ENCODE data around the gene NDUFS7.

Gene NDUFS7

DNA sequence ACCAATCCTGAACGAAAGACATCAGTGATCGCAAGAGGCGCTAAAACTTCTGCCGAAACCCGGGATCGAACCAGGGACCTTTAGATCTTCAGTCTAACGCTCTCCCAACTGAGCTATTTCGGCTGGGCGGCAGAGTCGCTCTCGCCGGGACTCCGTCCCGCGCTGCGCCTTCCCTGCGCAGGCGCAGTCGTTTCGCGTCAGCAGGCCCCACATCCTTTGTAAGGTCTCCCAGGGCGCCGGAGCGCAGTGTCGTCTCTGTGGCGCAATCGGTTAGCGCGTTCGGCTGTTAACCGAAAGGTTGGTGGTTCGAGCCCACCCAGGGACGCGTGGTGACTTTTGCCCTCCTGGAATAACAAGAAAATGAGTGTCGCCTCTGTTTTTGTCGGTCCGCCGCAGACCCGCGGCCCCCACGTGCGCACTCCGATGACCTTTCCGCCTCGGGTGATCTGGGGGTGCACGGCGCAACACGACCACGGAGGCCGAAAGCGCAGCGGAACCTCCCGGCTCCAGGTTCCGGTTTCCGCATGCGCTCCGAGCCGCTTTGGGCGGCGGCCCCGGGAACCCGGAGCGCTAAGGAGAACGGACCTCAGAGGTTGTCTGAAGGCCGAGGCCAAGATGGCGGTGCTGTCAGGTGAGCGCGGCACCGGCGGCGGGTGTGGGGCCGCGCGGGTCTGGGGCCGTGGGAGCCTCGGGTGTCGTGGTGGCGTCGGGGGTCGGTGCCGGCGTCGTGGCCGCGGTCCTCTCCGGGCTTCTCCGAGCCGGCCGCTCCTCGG is at the start of gene NDUFS7:
Gene NDUFS7 (plus strand): TSS at position 596 of the 773 bp plus-strand sequence. CDS start 20 bp downstream, at position 616.
- H2AFZ ChIP-seq (ENCODE audit: low read length, unreplicated experiment), result peak within 1 kb of the TSS; percentile 38
- peaks cover 8% of the 10 kb centered on the region for H3K79me2 ChIP-seq (ENCODE audit: control insufficient read depth, insufficient read depth, low read length, unreplicated experiment)
- 0 out of 2 replicates have a peak within 1 kb of the TSS, but pooled peaks have one; percentile 8 for H3K27ac ChIP-seq (ENCODE audit: low read depth, low read length)
- H3K4me3 ChIP-seq (ENCODE audit: low read depth, low read length), result peak within 1 kb of the TSS; percentile 93
- no peaks in the 10 kb centered on the region for H3K36me3 ChIP-seq (ENCODE audit: insufficient read depth, low read length)
- H3K4me1 ChIP-seq (ENCODE audit: control insufficient read depth, insufficient read depth, low read length, unreplicated experiment), result no peaks in the 10 kb centered on the region
- no peaks in the 10 kb centered on the region for H3K27me3 ChIP-seq (ENCODE audit: insufficient read depth, low read length)

DNA sequence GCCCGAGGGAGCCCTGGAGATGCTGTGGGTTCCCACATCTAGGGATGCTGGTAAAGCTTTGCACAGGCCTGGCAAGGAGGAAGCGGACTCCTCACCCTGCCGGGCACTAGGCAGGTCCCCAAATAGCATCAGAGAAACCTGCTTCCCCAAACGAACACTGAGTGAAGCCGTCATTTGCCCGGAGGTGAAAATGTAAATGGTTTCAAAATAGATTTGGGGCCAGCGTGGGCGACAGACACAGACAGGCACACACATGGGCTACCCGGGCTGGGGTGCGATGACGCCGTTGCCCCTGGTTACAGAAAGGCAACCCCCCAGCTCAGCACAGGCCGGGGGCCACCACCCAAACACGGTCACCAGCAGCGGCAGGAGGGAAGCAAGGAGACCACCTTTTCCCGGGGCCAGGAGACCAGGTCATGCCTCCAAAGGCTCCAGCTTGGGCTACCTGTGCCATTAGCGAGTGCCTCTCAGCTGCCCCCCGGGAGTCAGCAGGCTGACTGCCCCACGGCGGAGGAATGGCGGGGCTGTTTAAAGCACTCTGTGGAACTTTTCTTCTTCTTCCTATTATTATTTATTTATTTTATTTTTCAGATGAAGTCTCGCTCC is 47.5 kb upstream of the NDUFS7 start:
- Histone ChIP-seq H3K27me3 (ENCODE audit: insufficient read depth, low read length) (no peaks in the 10 kb centered on the region), H3K27ac (ENCODE audit: low read depth, low read length) (no peak overlapping the region), H3K4me3 (ENCODE audit: low read depth, low read length) (no peak overlapping the region), H2AFZ (ENCODE audit: low read length, unreplicated experiment) (no peak overlapping the region), H3K4me1 (ENCODE audit: control insufficient read depth, insufficient read depth, low read length, unreplicated experiment) (no peaks in the 10 kb centered on the region), H3K79me2 (ENCODE audit: control insufficient read depth, insufficient read depth, low read length, unreplicated experiment) (no peaks in the 10 kb centered on the region), H3K36me3 (ENCODE audit: insufficient read depth, low read length) (no peaks in the 10 kb centered on the region)

DNA sequence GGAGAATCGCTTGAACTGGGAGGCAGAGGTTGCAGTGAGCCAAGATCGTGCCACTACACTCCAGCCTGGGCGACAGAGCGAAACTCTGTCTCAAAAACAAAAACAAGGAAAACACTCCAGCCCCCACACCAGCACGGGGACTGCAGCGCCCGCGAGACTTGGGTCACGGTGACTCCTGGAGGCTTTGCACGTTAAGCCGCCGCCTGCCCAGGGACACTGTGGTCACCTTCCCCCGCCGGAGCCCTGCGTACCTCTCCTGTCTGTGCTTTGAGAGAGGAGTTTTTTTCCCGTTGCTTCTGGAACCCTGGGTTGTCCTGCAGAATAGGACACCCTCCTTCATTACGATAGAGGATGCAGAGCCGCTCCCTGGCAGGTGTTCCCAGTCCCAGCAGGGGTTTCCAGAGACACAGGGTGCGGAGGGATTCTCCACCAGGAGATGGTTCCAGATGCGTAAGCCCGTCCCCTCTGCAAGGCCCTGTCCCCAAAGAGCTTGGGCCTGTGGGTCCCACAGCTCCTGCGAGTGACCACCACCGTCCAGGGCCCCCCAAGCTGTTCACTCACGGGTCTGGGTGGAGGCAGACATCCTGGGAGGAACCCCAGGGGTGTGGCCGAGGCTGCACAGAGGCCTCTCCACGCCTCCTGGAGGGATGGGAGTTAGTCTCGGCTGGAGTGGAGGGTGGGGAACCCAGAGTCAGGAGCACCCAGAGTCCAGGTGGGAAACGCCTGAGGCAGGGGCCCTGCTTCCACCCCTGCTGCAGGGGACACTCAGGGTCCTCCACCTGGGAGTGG is 42.8 kb upstream of the NDUFS7 start:
- Histone ChIP-seq H3K4me1 (ENCODE audit: control insufficient read depth, insufficient read depth, low read length, unreplicated experiment) (no peaks in the 10 kb centered on the region), H3K79me2 (ENCODE audit: control insufficient read depth, insufficient read depth, low read length, unreplicated experiment) (no peaks in the 10 kb centered on the region), H3K36me3 (ENCODE audit: insufficient read depth, low read length) (no peaks in the 10 kb centered on the region), H3K27me3 (ENCODE audit: insufficient read depth, low read length) (no peaks in the 10 kb centered on the region), H3K4me3 (ENCODE audit: low read depth, low read length) (no peak overlapping the region), H2AFZ (ENCODE audit: low read length, unreplicated experiment) (no peak overlapping the region), H3K27ac (ENCODE audit: low read depth, low read length) (no peak overlapping the region)

DNA sequence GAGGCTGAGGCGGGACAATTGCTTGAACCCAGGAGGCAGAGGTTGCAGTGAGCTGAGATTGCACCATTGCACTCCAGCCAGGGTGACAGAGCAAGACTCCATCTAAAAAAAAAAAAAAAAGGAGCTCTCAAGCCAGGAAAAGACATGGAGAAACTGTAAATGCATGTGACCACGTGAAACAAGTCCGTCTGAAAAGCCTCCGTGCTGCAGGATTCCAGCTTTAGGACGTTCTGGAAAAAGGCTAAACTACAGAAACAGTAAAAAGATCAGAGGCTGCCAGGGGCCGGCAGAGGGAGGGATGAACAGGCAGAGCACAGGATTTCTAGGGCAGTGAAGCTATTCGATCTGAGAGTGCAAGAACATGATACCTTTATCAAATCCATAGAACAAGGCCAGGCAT is 40.7 kb upstream of the NDUFS7 start:
- no peaks in the 10 kb centered on the region for H3K79me2 ChIP-seq (ENCODE audit: control insufficient read depth, insufficient read depth, low read length, unreplicated experiment)
- no peak overlapping the region for H2AFZ ChIP-seq (ENCODE audit: low read length, unreplicated experiment)
- no peaks in the 10 kb centered on the region for H3K27me3 ChIP-seq (ENCODE audit: insufficient read depth, low read length)
- H3K36me3 ChIP-seq (ENCODE audit: insufficient read depth, low read length), result no peaks in the 10 kb centered on the region
- no peak overlapping the region for H3K4me3 ChIP-seq (ENCODE audit: low read depth, low read length)
- no peak overlapping the region for H3K27ac ChIP-seq (ENCODE audit: low read depth, low read length)
- no peaks in the 10 kb centered on the region for H3K4me1 ChIP-seq (ENCODE audit: control insufficient read depth, insufficient read depth, low read length, unreplicated experiment)

DNA sequence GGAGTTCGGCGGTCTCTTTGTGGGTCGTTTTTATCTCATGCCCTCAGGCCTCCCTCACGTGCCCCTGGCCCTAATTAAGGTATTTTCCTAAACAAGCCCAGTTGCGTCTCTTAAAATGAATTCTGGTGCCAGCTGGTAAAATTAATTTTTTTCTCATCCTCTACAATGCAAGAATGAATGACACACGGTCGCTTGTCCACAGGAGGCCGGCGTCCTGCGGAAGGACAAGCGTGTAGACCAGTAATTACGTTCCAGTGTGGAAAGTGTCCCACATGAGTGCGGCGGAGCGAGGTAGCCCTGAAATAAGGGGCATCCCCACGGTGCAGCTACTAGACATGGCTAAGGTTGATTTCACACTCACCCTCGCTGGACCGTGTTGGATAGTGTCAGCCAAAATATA is 34.5 kb upstream of the NDUFS7 start:
- Histone ChIP-seq H3K4me1 (ENCODE audit: control insufficient read depth, insufficient read depth, low read length, unreplicated experiment) (no peaks in the 10 kb centered on the region), H3K27ac (ENCODE audit: low read depth, low read length) (no peak overlapping the region), H3K4me3 (ENCODE audit: low read depth, low read length) (no peak overlapping the region), H3K27me3 (ENCODE audit: insufficient read depth, low read length) (no peaks in the 10 kb centered on the region), H3K79me2 (ENCODE audit: control insufficient read depth, insufficient read depth, low read length, unreplicated experiment) (no peaks in the 10 kb centered on the region), H3K36me3 (ENCODE audit: insufficient read depth, low read length) (no peaks in the 10 kb centered on the region), H2AFZ (ENCODE audit: low read length, unreplicated experiment) (no peak overlapping the region)

DNA sequence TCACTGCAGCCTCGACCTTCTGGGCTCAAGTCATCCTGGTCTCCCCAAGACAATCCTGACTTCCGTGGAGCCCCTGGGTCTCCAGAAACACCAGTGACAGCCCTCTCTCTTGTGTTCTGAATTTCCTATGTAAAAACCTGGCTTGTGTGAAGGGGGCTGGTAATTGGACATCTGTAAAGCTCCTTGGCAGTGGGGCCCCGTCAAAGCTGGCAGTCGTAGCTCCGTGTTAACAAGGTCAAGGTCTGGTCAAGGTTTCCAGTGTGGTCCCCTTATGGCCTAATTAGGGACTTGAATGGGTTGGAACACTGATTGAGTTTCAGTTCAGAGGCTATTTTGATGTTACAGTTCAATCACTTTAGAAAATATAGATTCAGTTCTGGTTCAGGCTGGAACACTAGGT is 32.8 kb upstream of the NDUFS7 start:
- peaks cover under 1% of the 10 kb centered on the region for H3K4me1 ChIP-seq (ENCODE audit: control insufficient read depth, insufficient read depth, low read length, unreplicated experiment)
- peaks cover 2% of the 10 kb centered on the region for H3K79me2 ChIP-seq (ENCODE audit: control insufficient read depth, insufficient read depth, low read length, unreplicated experiment)
- H3K27ac ChIP-seq (ENCODE audit: low read depth, low read length), result no peak overlapping the region
- H3K27me3 ChIP-seq (ENCODE audit: insufficient read depth, low read length), result no peaks in the 10 kb centered on the region
- no peaks in the 10 kb centered on the region for H3K36me3 ChIP-seq (ENCODE audit: insufficient read depth, low read length)
- H2AFZ ChIP-seq (ENCODE audit: low read length, unreplicated experiment), result no peak overlapping the region
- no peak overlapping the region for H3K4me3 ChIP-seq (ENCODE audit: low read depth, low read length)

DNA sequence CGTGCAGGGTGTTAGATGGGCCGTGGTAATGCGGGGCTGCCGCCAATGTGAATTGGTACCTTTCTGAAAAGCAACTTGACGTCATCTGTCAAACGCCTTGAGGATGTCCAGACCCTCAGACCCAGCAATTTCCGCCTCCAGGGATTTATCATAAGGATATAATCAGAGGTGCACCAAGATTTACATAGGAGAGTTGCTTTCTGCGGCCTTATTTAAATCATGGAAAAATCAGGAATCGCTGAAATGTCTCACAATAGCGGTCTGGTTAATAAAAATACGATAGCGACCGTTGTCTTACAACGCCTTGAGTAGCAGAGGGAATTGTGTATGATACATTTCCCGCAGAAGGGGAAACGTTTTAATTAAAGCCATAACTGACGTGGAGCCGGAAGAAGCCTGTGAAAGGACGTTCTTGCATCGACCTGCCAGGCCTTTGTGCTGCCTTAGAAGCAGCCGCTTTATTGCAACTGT is 32.3 kb upstream of the NDUFS7 start:
- Histone ChIP-seq H3K27me3 (ENCODE audit: insufficient read depth, low read length) (no peaks in the 10 kb centered on the region), H3K36me3 (ENCODE audit: insufficient read depth, low read length) (no peaks in the 10 kb centered on the region), H3K27ac (ENCODE audit: low read depth, low read length) (no peak overlapping the region), H3K79me2 (ENCODE audit: control insufficient read depth, insufficient read depth, low read length, unreplicated experiment) (peaks cover 5% of the 10 kb centered on the region), H2AFZ (ENCODE audit: low read length, unreplicated experiment) (no peak overlapping the region), H3K4me1 (ENCODE audit: control insufficient read depth, insufficient read depth, low read length, unreplicated experiment) (peaks cover 6% of the 10 kb centered on the region), H3K4me3 (ENCODE audit: low read depth, low read length) (no peak overlapping the region)

DNA sequence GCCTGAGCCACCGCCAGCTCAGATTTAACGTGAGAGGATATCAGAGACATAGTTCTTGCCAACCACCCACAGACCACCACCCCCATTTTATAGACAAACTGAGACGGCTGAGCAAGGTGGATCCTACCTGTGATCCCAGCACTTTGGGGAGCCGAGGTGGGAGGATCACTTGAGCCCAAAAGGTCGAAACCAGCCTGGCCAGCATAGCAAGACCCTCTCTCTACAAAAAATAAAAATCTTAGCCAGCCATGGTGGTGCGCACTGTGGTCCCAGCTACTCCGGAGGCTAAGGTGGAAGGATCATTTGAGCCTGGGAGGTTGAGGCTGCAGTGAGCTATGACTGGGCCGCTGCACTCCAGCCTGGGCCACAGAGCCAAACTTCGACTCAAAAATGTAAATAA is 30.6 kb upstream of the NDUFS7 start:
- Histone ChIP-seq H3K27ac (ENCODE audit: low read depth, low read length) (no peak overlapping the region), H3K4me1 (ENCODE audit: control insufficient read depth, insufficient read depth, low read length, unreplicated experiment) (peaks cover 6% of the 10 kb centered on the region), H3K79me2 (ENCODE audit: control insufficient read depth, insufficient read depth, low read length, unreplicated experiment) (peaks cover 5% of the 10 kb centered on the region), H3K4me3 (ENCODE audit: low read depth, low read length) (no peak overlapping the region), H3K27me3 (ENCODE audit: insufficient read depth, low read length) (no peaks in the 10 kb centered on the region), H3K36me3 (ENCODE audit: insufficient read depth, low read length) (no peaks in the 10 kb centered on the region), H2AFZ (ENCODE audit: low read length, unreplicated experiment) (no peak overlapping the region)

DNA sequence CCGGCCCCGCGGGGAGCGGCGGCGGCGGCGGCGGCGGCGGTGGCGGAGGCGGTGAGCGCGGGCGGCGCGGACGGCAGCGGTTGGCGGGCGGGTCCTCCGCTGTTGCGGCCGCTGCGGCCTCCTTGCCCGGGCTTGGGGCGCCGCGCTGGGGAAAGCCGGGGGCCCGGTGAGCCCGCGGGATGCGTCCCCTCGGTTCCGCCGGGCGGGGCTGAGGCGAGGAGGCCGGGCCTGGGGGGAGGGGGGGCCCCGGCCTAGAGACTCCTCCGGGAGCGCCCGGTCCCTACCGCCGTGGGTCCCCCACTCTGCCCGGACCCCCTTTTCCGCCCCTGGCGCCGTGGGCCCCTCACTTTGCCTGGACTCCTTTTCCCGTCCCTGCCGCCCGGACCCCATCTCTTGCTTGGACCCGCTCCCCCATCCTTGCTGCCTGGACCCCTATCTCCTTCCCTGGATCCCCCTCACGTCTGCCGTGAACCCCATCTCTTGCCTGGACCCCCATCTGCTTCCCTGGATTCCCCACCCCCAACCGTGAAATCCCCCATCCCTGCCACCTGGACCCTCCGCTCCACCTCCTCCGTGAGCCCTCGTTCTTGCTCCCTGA is 28.6 kb upstream of the NDUFS7 start:
- no peak overlapping the region for H2AFZ ChIP-seq (ENCODE audit: low read length, unreplicated experiment)

More for the DNA sequence above, 28.6 kb upstream of the NDUFS7 start:
- peaks cover 5% of the 10 kb centered on the region for H3K79me2 ChIP-seq (ENCODE audit: control insufficient read depth, insufficient read depth, low read length, unreplicated experiment)
- no peak overlapping the region for H3K27ac ChIP-seq (ENCODE audit: low read depth, low read length)
- H3K4me1 ChIP-seq (ENCODE audit: control insufficient read depth, insufficient read depth, low read length, unreplicated experiment), result peaks cover 6% of the 10 kb centered on the region
- H3K4me3 ChIP-seq (ENCODE audit: low read depth, low read length), result peak overlapping the region; percentile 86
- H3K27me3 ChIP-seq (ENCODE audit: insufficient read depth, low read length), result no peaks in the 10 kb centered on the region
- no peaks in the 10 kb centered on the region for H3K36me3 ChIP-seq (ENCODE audit: insufficient read depth, low read length)

All from ACC112 (cell line).